Thymus (tissue), 11 donors: ENCODE results near the gene ADAMTS18. TPM values are rescaled to one million over a fixed set of nuclear protein-coding genes. Genes with fewer than 3 reads are reported as not detected.

Source experiments
- DNase-seq, 9 donors: peaks; one replicate each; pipeline ENCODE4 v3.0.0-alpha.2; 2013; ENCODE audit warnings: low spot score in 9 of 9, low read depth in 6 of 9, missing footprints in 1 of 9
- H3K27ac ChIP-seq, 2 donors: one replicate each; pipeline ENCODE4 v1.5.1; 2013; ENCODE audit warnings: control low read depth in 1 of 2, low read depth in 1 of 2, low read length in 1 of 2, mild to moderate bottlenecking in 1 of 2, moderate library complexity in 1 of 2
- H3K27me3 ChIP-seq, 2 donors: one replicate each; pipeline ENCODE4 v1.5.1; 2013; ENCODE audit warnings: low read length in 1 of 2; ENCODE audit not compliant: control insufficient read depth in 2 of 2, insufficient read depth in 1 of 2
- H3K36me3 ChIP-seq, 2 donors: one replicate each; pipeline ENCODE4 v1.5.1; 2013; ENCODE audit warnings: low read length in 1 of 2, mild to moderate bottlenecking in 1 of 2, moderate library complexity in 1 of 2; ENCODE audit not compliant: control insufficient read depth in 2 of 2, insufficient read depth in 2 of 2
- H3K4me1 ChIP-seq, 2 donors: one replicate each; pipeline ENCODE4 v1.5.1; 2013; ENCODE audit warnings: low read length in 2 of 2; ENCODE audit not compliant: control insufficient read depth in 2 of 2, insufficient read depth in 2 of 2
- H3K4me3 ChIP-seq, 2 donors: one replicate each; pipeline ENCODE4 v1.5.1; 2013; ENCODE audit warnings: low read length in 2 of 2, control low read depth in 1 of 2, mild to moderate bottlenecking in 1 of 2
- H3K9me3 ChIP-seq, 2 donors: one replicate each; pipeline ENCODE4 v1.5.1; 2013; ENCODE audit warnings: low read length in 1 of 2, mild to moderate bottlenecking in 1 of 2; ENCODE audit not compliant: control insufficient read depth in 2 of 2, insufficient read depth in 1 of 2
- WGBS: extraction: QIAGEN DNeasy Blood & Tissue Kit; methylation state at CpG from one replicate; pipeline ENCODE4 v1.1.7; 2013; 5-methylcytosine and 5-hydroxymethylcytosine counted together
- polyA plus RNA-seq: library from polyadenylated mRNA; stranded (reverse); fragments of 200-250 nt; gene quantifications from one replicate; pipeline ENCODE4 v1.2.3, GENCODE V29; 2013
- total RNA-seq: library from RNA; stranded (reverse); fragments of 120-200 nt; gene quantifications from one replicate; pipeline ENCODE4 v1.2.4, GENCODE V29; 2013
- donor health status: healthy.

Gene ADAMTS18
- total and polyA plus RNA-seq, 2 donors, result 1.1 to 1.4 TPM

GRCh38 chr16:77439106-77439505 lies 4.3 kb upstream of the ADAMTS18 start:
- Histone ChIP-seq H3K36me3 (no peaks in the 10 kb centered on the region), H3K4me3 (no peak overlapping the region), H3K4me1 (no peaks in the 10 kb centered on the region), H3K27me3 (peaks cover 19 to 23% of the 10 kb centered on the region in 2 donors), H3K27ac (no peak overlapping the region), H3K9me3 (peaks cover 0 to 1% of the 10 kb centered on the region in 2 donors)
- 11% methylated on average over 3 of the region's 3 CpGs for WGBS
- no peak for DNase-seq

GRCh38 chr16:77437859-77438258 lies 3.0 kb upstream of the ADAMTS18 start:
- 53% methylated on average over 2 of the region's 2 CpGs for WGBS
- Histone ChIP-seq H3K4me1 (no peaks in the 10 kb centered on the region), H3K27ac (no peak overlapping the region), H3K9me3 (peaks cover 0 to 1% of the 10 kb centered on the region in 2 donors), H3K27me3 (peaks cover 30% of the 10 kb centered on the region in 2 donors), H3K36me3 (no peaks in the 10 kb centered on the region), H3K4me3 (no peak overlapping the region)
- no peak for DNase-seq

GRCh38 chr16:77435272-77435820 lies 512 bp upstream of the ADAMTS18 start:
- no peaks in the 10 kb centered on the region for H3K36me3 ChIP-seq
- WGBS, result 25% methylated on average over 20 of the region's 20 CpGs
- H3K4me1 ChIP-seq, result no peaks in the 10 kb centered on the region
- H3K4me3 ChIP-seq, result no peak overlapping the region
- no peak overlapping the region for H3K27ac ChIP-seq
- no peak for DNase-seq
- peaks cover 0 to 1% of the 10 kb centered on the region in 2 donors for H3K9me3 ChIP-seq
- peaks cover 30 to 33% of the 10 kb centered on the region in 2 donors for H3K27me3 ChIP-seq

- H3K4me3 ChIP-seq, result peak overlapping the region in 1 of 2 donors; percentile 19
- no peaks in the 10 kb centered on the region for H3K36me3 ChIP-seq
- H3K27me3 ChIP-seq, result peaks cover 30 to 33% of the 10 kb centered on the region in 2 donors
- WGBS, result 6% methylated on average over 17 of the region's 17 CpGs
- peaks cover 0 to 1% of the 10 kb centered on the region in 2 donors for H3K9me3 ChIP-seq
- no peak overlapping the region for H3K27ac ChIP-seq
- DNase-seq, result no peak
- H3K4me1 ChIP-seq, result no peaks in the 10 kb centered on the region
Measured at GRCh38 chr16:77434022-77434529, 758 bp downstream of the ADAMTS18 start.

- Histone ChIP-seq H3K36me3 (no peaks in the 10 kb centered on the region), H3K27ac (no peak overlapping the region), H3K27me3 (peaks cover 30 to 33% of the 10 kb centered on the region in 2 donors), H3K4me3 (no peak overlapping the region), H3K9me3 (peaks cover 0 to 1% of the 10 kb centered on the region in 2 donors), H3K4me1 (no peaks in the 10 kb centered on the region)
- 52% methylated on average over 6 of the region's 6 CpGs for WGBS
- no peak for DNase-seq
Measured at GRCh38 chr16:77433146-77433545, 1.7 kb downstream of the ADAMTS18 start.

GRCh38 chr16:77432264-77432663 lies 2.6 kb downstream of the ADAMTS18 start:
- H3K36me3 ChIP-seq, result no peaks in the 10 kb centered on the region
- H3K27ac ChIP-seq, result no peak overlapping the region
- no peaks in the 10 kb centered on the region for H3K4me1 ChIP-seq
- DNase-seq, result no peak
- no peak overlapping the region for H3K4me3 ChIP-seq
- peaks cover 30 to 33% of the 10 kb centered on the region in 2 donors for H3K27me3 ChIP-seq
- H3K9me3 ChIP-seq, result peaks cover 0 to 1% of the 10 kb centered on the region in 2 donors

- Histone ChIP-seq H3K9me3 (peaks cover 0 to 1% of the 10 kb centered on the region in 2 donors), H3K4me1 (no peaks in the 10 kb centered on the region), H3K36me3 (no peaks in the 10 kb centered on the region), H3K27ac (no peak overlapping the region), H3K4me3 (no peak overlapping the region), H3K27me3 (peaks cover 27 to 29% of the 10 kb centered on the region in 2 donors)
- WGBS, result 86% methylated on average over 17 of the region's 17 CpGs
- DNase-seq, result no peak
Measured at GRCh38 chr16:77430787-77431585, 3.8 kb downstream of the ADAMTS18 start.

- Histone ChIP-seq H3K4me1 (no peaks in the 10 kb centered on the region), H3K4me3 (no peak overlapping the region), H3K27ac (no peak overlapping the region), H3K36me3 (no peaks in the 10 kb centered on the region), H3K9me3 (peaks cover 0 to 1% of the 10 kb centered on the region in 2 donors), H3K27me3 (peaks cover 21 to 23% of the 10 kb centered on the region in 2 donors)
- no peak for DNase-seq
- 96% methylated on average over 4 of the region's 4 CpGs for WGBS
Measured at GRCh38 chr16:77430360-77430759, 4.5 kb downstream of the ADAMTS18 start.

- 86% methylated on average over 10 of the region's 10 CpGs for WGBS
- no peak overlapping the region for H3K27ac ChIP-seq
- no peaks in the 10 kb centered on the region for H3K4me1 ChIP-seq
- no peak overlapping the region for H3K4me3 ChIP-seq
- no peaks in the 10 kb centered on the region for H3K27me3 ChIP-seq
- no peak for DNase-seq
- no peaks in the 10 kb centered on the region for H3K9me3 ChIP-seq
- no peaks in the 10 kb centered on the region for H3K36me3 ChIP-seq
Measured at GRCh38 chr16:77424871-77425604, 9.8 kb downstream of the ADAMTS18 start.
